Head of caudate nucleus (tissue), 42 donors: Measurements from ENCODE around the gene PXDN.
"Not testable (repeated sequence)": the region's sequence is repeated elsewhere in the genome, so short reads cannot be mapped to it uniquely, and the experiment has no call there.

Experiments used
- DNase-seq, 42 donors: peaks; one replicate each; pipeline versions ENCODE4 v3.0.0 to v3.0.0-alpha.2; 2020 to 2021; ENCODE audit warnings: mixed read lengths in 7 of 42
- intact Hi-C: fragments of 100-400 bp; cut with DNase I; formaldehyde crosslinking; loops from one replicate; pipeline ENCODE4 v1.15.0; 2022

Gene PXDN

GRCh38 chr2:1744446-1745170 lies at the start of gene PXDN:
PXDN (minus strand) TSS chr2:1744515; CDS start chr2:1744455, 60 bp downstream.
- peak in 40 of 42 donors; percentile 35 to 80 (median 61) for DNase-seq
- intact Hi-C loops, result no loop called here

GRCh38 chr2:1793868-1794445 lies 49.6 kb upstream of the PXDN start:
- peak in 1 of 42 donors; percentile 36 for DNase-seq

GRCh38 chr2:1793001-1793867 lies 48.9 kb upstream of the PXDN start:
- intact Hi-C loops, result no loop called here
- no peak for DNase-seq

More at GRCh38 chr2:1793868-1794445, 49.6 kb upstream of the PXDN start:
- intact Hi-C loops, result no loop called here

GRCh38 chr2:1791685-1792435 lies 47.5 kb upstream of the PXDN start:
- no peak for DNase-seq

GRCh38 chr2:1791006-1791605 lies 46.8 kb upstream of the PXDN start:
- intact Hi-C loops, result no loop called here
- no peak for DNase-seq

More at GRCh38 chr2:1791685-1792435, 47.5 kb upstream of the PXDN start:
- intact Hi-C loops, result no loop called here

- DNase-seq, result no peak
- intact Hi-C loops, result no loop called here
These were observed 46.2 kb upstream of the PXDN start for GRCh38 chr2:1790473-1790872.

- intact Hi-C loops, result no loop called here
- DNase-seq, result no peak
These were observed 45.3 kb upstream of the PXDN start for GRCh38 chr2:1789610-1790009.

GRCh38 chr2:1788478-1788959 lies 44.2 kb upstream of the PXDN start:
- no peak for DNase-seq
- intact Hi-C loops, result no loop called here

GRCh38 chr2:1787755-1788477 lies 43.6 kb upstream of the PXDN start:
- intact Hi-C loops, result no loop called here
- DNase-seq, result peak in 2 of 42 donors; percentile 10

GRCh38 chr2:1784986-1785617 lies 40.8 kb upstream of the PXDN start:
- intact Hi-C loops, result no loop called here
- DNase-seq, result peak in 3 of 42 donors; percentile 21 to 40 (median 25)

- intact Hi-C loops, result no loop called here
- peak in 3 of 42 donors; percentile 26 to 38 (median 29) for DNase-seq
These were observed 39.8 kb upstream of the PXDN start for GRCh38 chr2:1784087-1784486.

- intact Hi-C loops, result no loop called here
- peak in 3 of 42 donors; percentile 12 to 29 (median 26) for DNase-seq
These were observed 38.2 kb upstream of the PXDN start for GRCh38 chr2:1782514-1782913.

- intact Hi-C loops, result no loop called here
- DNase-seq, result peak in 2 of 42 donors; percentile 9 to 16
These were observed 37.2 kb upstream of the PXDN start for GRCh38 chr2:1781291-1782080.

GRCh38 chr2:1780693-1781092 lies 36.4 kb upstream of the PXDN start:
- intact Hi-C loops, result no loop called here
- DNase-seq, result peak in 2 of 42 donors; percentile 9 to 13

GRCh38 chr2:1780054-1780453 lies 35.7 kb upstream of the PXDN start:
- intact Hi-C loops, DNase-seq: not testable (repeated sequence)

GRCh38 chr2:1778566-1778965 lies 34.3 kb upstream of the PXDN start:
- DNase-seq, result peak in 2 of 42 donors; percentile 22 to 29

More at GRCh38 chr2:1778566-1778965, 34.3 kb upstream of the PXDN start:
- intact Hi-C loops, result no loop called here
